Inflammatory macrophage (primary cell): ENCODE data around the gene DNMT3L.
"Not testable (repeated sequence)": the region's sequence is repeated elsewhere in the genome, so short reads cannot be mapped to it uniquely, and the experiment has no call there.

Experiments used
- DNase-seq, 2 donors: peaks; one replicate each; pipeline ENCODE4 v3.0.0-alpha.2; 2020 to 2022
- total RNA-seq, 18 experiments: gene quantifications; one replicate each; lab custom pipeline; 2026; ENCODE audit warnings: mixed read lengths in 6 of 18, inconsistent platforms in 2 of 18; lab: John Stamatoyannopoulos, UW

Gene DNMT3L
- 0 to 0.06 (median 0) reads per million in 18 experiments for total RNA-seq

- no peak for DNase-seq
These were observed at the start of gene DNMT3L for GRCh38 chr21:44261675-44262295. Gene DNMT3L, minus strand, starts transcription at chr21:44261897. Its CDS starts 638 bp downstream, at chr21:44261259.

- no peak for DNase-seq
These were observed 49.2 kb upstream of the DNMT3L start for GRCh38 chr21:44310628-44311507.

GRCh38 chr21:44306936-44307704 lies 45.4 kb upstream of the DNMT3L start:
- no peak for DNase-seq

GRCh38 chr21:44305691-44306090 lies 44.0 kb upstream of the DNMT3L start:
- DNase-seq: peak in 1 of 2 donors; percentile 24

- DNase-seq: peak; percentile 26 to 28
These were observed 43.2 kb upstream of the DNMT3L start for GRCh38 chr21:44304877-44305293.

GRCh38 chr21:44304011-44304616 lies 42.4 kb upstream of the DNMT3L start:
- DNase-seq: no peak

GRCh38 chr21:44303490-44303981 lies 41.8 kb upstream of the DNMT3L start:
- DNase-seq: no peak

- DNase-seq: not testable (repeated sequence)
These were observed 41.1 kb upstream of the DNMT3L start for GRCh38 chr21:44302573-44303401.

GRCh38 chr21:44301961-44302406 lies 40.3 kb upstream of the DNMT3L start:
- DNase-seq: peak in 1 of 2 donors; percentile 63

GRCh38 chr21:44301141-44301540 lies 39.4 kb upstream of the DNMT3L start:
- no peak for DNase-seq

- DNase-seq: peak; percentile 60 to 77
These were observed 38.7 kb upstream of the DNMT3L start for GRCh38 chr21:44300262-44300959.

GRCh38 chr21:44299458-44300261 lies 38.0 kb upstream of the DNMT3L start, which contains the start of gene PFKL:
Gene PFKL, plus strand, starts transcription at chr21:44300053. Its CDS starts 53 bp downstream, at chr21:44300106.
- DNase-seq: peak; percentile 44 to 72

GRCh38 chr21:44299085-44299457 lies 37.4 kb upstream of the DNMT3L start:
- DNase-seq: no peak

GRCh38 chr21:44298301-44298700 lies 36.6 kb upstream of the DNMT3L start:
- DNase-seq: peak; percentile 4 to 17

- DNase-seq: peak; percentile 93 to 94
These were observed 36.0 kb upstream of the DNMT3L start for GRCh38 chr21:44297525-44298290.

- DNase-seq: no peak
These were observed 35.2 kb upstream of the DNMT3L start for GRCh38 chr21:44296916-44297315.

GRCh38 chr21:44296103-44296519 lies 34.4 kb upstream of the DNMT3L start:
- no peak for DNase-seq

- DNase-seq: no peak
These were observed 33.9 kb upstream of the DNMT3L start for GRCh38 chr21:44295646-44296045.

GRCh38 chr21:44295163-44295573 lies 33.5 kb upstream of the DNMT3L start:
- no peak for DNase-seq
